Kidney (tissue), 14 donors: ENCODE results near the gene ANKS1B. TPM values are rescaled to one million over a fixed set of nuclear protein-coding genes. Genes with fewer than 3 reads are reported as not detected.

Experiments used
- DNase-seq, 5 donors: peaks; one replicate each; pipeline ENCODE4 v3.0.0-alpha.2; 2013 to 2020
- FAIRE-seq: peaks from 2 replicates; lab custom pipeline; 2012; peaks lifted over from hg19 to GRCh38; lab: Jason Lieb, UNC
- H3K27ac ChIP-seq, 2 donors: one replicate each; pipeline ENCODE4 v1.7.0; 2013; ENCODE audit warnings: low read depth in 2 of 2, low read length in 2 of 2, inconsistent platforms in 1 of 2
- H3K27me3 ChIP-seq: one replicate; pipeline ENCODE4 v1.7.1; 2013; ENCODE audit warnings: low read length, inconsistent platforms; ENCODE audit not compliant: control insufficient read depth, insufficient read depth
- H3K36me3 ChIP-seq, 3 donors: one replicate each; pipeline versions ENCODE4 v1.7.0 to v1.7.1; 2013; ENCODE audit warnings: low read length in 3 of 3, control low read depth in 1 of 3, inconsistent platforms in 1 of 3; ENCODE audit not compliant: insufficient read depth in 3 of 3, control insufficient read depth in 2 of 3
- H3K4me1 ChIP-seq, 3 donors: one replicate each; pipeline versions ENCODE4 v1.7.0 to v1.7.1; 2013; ENCODE audit warnings: low read length in 3 of 3, inconsistent platforms in 1 of 3, low read depth in 1 of 3; ENCODE audit not compliant: control insufficient read depth in 2 of 3, insufficient read depth in 2 of 3
- H3K4me3 ChIP-seq, 3 donors: one replicate each; pipeline versions ENCODE4 v1.7.0 to v1.8.1; 2013; ENCODE audit warnings: low read length in 3 of 3, control low read depth in 1 of 3, inconsistent platforms in 1 of 3
- H3K9ac ChIP-seq, 3 donors: one replicate each; pipeline versions ENCODE4 v1.7.0 to v1.7.1; 2013; ENCODE audit warnings: low read length in 3 of 3, control low read depth in 1 of 3, inconsistent platforms in 1 of 3
- H3K9me3 ChIP-seq, 3 donors: one replicate each; pipeline versions ENCODE4 v1.7.0 to v1.7.1; 2013; ENCODE audit warnings: low read length in 3 of 3, control low read depth in 1 of 3, inconsistent platforms in 1 of 3; ENCODE audit not compliant: control insufficient read depth in 2 of 3, insufficient read depth in 1 of 3
- intact Hi-C: fragments of 100-400 bp; cut with DNase I; formaldehyde crosslinking; loops from one replicate; pipeline ENCODE4 v1.11.1; 2022
- polyA plus RNA-seq: library from polyadenylated mRNA; stranded (reverse); fragments of 350-450 nt; fragmentation: Illumina TruSeq; extraction: RNeasy Lipid Tissue Mini Kit (QIAGEN cat#74804); gene quantifications from one replicate; pipeline ENCODE4 v1.2.3, GENCODE V29; 2014; ENCODE audit warnings: low read depth, low replicate concordance; ENCODE audit not compliant: insufficient read depth
- total RNA-seq: library from RNA; stranded (reverse); fragmentation: NEBNext Ultra II Directional; extraction: Animal tissue kit (Norgen Biotek cat#: 25700); gene quantifications from one replicate; pipeline ENCODE4 v1.2.1, GENCODE V29; 2021
- TF ChIP-seq, protein P1 (sequence below): IDR thresholded peaks from 3 replicates; pipeline ENCODE4 v1.5.1; 2012; ENCODE audit warnings: mild to moderate bottlenecking, moderate library complexity, borderline replicate concordance; ENCODE audit not compliant: insufficient read depth; ENCODE audit errors: extremely low read depth
- donor health status: control.
- donor health status: control.
- donor health status: control.
- donor health status: control.
- donor health status: control.
- donor health status: DM: yes; HTN: yes; CAD: no.
- donor health status: Normal renal cell carcinoma (clear cell type).

ANKS1B gene
- total and polyA plus RNA-seq, 2 donors from 2014 or later, result 1.7 to 5.8 TPM

DNA sequence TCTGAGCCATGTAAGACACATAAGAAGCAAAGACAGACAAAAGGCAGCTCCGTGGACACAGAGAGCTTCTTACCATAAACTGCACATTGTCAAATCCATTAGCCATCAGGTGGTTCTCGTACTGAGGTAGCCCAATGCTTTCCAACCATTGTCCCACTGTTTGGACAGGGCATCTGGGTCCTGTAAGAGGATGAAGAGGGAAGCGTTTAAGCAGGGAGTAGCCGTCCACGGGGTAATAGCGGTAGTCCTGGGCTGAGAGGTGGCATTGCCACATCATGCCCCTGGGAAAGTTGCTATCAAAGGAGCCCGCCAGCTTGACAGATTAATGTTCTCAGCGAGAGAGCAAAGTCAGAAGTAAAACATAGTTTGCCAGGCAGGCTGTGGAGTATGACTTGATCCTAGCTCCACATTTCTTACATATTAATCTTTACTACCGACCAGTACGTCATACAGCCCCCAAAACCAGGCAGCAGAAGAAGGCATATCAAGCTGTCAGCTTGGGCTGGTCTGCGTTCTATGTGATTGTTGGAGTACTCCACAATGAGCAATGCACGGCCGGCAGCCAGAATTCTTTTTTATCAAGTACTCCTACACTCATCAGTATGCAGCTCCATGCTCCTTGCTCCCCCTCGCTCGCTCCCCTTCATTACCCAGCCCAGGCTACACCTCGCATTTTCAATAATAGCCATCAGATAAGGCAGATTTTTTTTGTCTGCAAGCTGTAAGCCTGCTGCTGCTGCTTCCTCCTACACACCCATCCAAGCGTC is 830.3 kb downstream of the ANKS1B start:
- H3K27ac ChIP-seq, result no peak overlapping the region
- FAIRE-seq (no peak), DNase-seq (peak in 4 of 5 donors; percentile 55 to 81 (median 78))
- intact Hi-C loops, result no loop called here
- no peaks in the 10 kb centered on the region for H3K36me3 ChIP-seq
- H3K4me1 ChIP-seq, result no peaks in the 10 kb centered on the region
- peak overlapping the region in 1 of 3 donors; percentile 61 for H3K4me3 ChIP-seq
- H3K9me3 ChIP-seq, result no peaks in the 10 kb centered on the region
- TF ChIP-seq, protein P1, sequence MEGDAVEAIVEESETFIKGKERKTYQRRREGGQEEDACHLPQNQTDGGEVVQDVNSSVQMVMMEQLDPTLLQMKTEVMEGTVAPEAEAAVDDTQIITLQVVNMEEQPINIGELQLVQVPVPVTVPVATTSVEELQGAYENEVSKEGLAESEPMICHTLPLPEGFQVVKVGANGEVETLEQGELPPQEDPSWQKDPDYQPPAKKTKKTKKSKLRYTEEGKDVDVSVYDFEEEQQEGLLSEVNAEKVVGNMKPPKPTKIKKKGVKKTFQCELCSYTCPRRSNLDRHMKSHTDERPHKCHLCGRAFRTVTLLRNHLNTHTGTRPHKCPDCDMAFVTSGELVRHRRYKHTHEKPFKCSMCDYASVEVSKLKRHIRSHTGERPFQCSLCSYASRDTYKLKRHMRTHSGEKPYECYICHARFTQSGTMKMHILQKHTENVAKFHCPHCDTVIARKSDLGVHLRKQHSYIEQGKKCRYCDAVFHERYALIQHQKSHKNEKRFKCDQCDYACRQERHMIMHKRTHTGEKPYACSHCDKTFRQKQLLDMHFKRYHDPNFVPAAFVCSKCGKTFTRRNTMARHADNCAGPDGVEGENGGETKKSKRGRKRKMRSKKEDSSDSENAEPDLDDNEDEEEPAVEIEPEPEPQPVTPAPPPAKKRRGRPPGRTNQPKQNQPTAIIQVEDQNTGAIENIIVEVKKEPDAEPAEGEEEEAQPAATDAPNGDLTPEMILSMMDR, result no peak
- H3K9ac ChIP-seq, result no peak overlapping the region
- no peaks in the 10 kb centered on the region for H3K27me3 ChIP-seq

DNA sequence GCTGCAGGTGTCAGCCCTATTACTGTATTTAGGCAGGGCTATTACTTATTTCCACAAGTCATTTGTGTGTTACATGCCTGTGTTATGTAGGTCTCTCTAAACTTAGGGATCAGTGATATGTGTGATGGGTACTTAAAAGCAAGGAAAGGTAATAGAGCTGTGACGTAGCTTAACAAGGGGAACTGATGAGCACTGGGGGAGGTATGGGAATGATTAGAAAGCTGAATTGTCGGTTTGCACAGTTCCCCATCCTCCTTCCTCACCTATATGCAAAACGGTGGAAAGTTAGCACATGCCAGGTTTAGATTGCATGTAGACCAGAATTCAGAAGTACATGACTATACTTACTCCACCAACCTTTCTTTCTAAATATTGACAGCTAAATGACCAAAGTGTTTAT is 831.4 kb downstream of the ANKS1B start:
- Histone ChIP-seq H3K27me3 (no peaks in the 10 kb centered on the region), H3K9me3 (no peaks in the 10 kb centered on the region), H3K36me3 (no peaks in the 10 kb centered on the region), H3K27ac (no peak overlapping the region), H3K9ac (no peak overlapping the region), H3K4me1 (no peaks in the 10 kb centered on the region), H3K4me3 (no peak overlapping the region)
- TF ChIP-seq, protein P1, result no peak
- no peak for FAIRE-seq
- intact Hi-C loops, result no loop called here
- no peak for DNase-seq

DNA sequence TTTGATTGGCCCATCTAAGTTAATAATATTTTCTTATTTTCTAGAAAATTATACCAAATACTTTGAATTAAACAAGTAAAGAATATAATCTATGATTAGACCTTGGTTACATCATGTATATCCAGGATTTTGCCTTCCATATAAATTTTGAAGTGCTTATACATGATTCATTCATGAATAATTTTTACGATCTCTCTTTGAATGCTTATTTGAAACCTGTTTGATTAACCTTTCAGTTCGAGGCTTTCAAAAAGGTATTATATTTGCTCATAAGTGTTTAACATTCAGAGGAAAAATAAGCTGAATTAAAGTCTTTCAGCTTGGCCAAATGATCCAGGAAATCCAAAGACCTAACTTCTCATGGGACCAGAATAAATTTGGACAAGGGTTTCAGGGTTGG is 832.4 kb downstream of the ANKS1B start:
- Histone ChIP-seq H3K9ac (no peak overlapping the region), H3K9me3 (no peaks in the 10 kb centered on the region), H3K27me3 (no peaks in the 10 kb centered on the region), H3K36me3 (no peaks in the 10 kb centered on the region), H3K4me1 (no peaks in the 10 kb centered on the region), H3K4me3 (no peak overlapping the region), H3K27ac (no peak overlapping the region)
- no peak for DNase-seq
- FAIRE-seq, result peak; percentile 29
- intact Hi-C loops, result no loop called here
- TF ChIP-seq, protein P1, result no peak
